HEK293 (cell line): Measurements from ENCODE around the gene TBC1D22A.

Source experiments
- CTCF ChIA-PET: fragments of 350-600 bp; formaldehyde crosslinking; extraction: SDS; loops from one replicate; lab custom pipeline; 2021; ENCODE audit warnings: antibody characterized with exemption; lab: Yijun Ruan, JAX
- POLR2A ChIA-PET: fragments of 300-600 bp; formaldehyde crosslinking; extraction: SDS; loops from one replicate; lab custom pipeline; 2020; ENCODE audit warnings: antibody characterized with exemption, inconsistent platforms; lab: Yijun Ruan, JAX
- H3K27ac ChIP-seq: fragments of 200-500 bp; sonication (Bioruptor generic); 2 replicates; pipeline ENCODE4 v1.5.1; 2014; ENCODE audit warnings: low read depth, low read length, control low read depth, inconsistent platforms; ENCODE audit errors: extremely low read depth
- H3K36me3 ChIP-seq, 2 experiments: fragments of 200-500 bp in 1 of 2; sonication (Bioruptor generic) in 1 of 2; 1 replicate in 1 of 2; 2 replicates in 1 of 2; pipeline ENCODE4 v1.5.1; 2014 to 2017; ENCODE audit warnings: inconsistent platforms in 2 of 2, low read length in 2 of 2; ENCODE audit not compliant: control insufficient read depth in 2 of 2, insufficient read depth in 1 of 2
- H3K4me1 ChIP-seq: fragments of 200-500 bp; sonication (Bioruptor generic); 2 replicates; pipeline ENCODE4 v1.5.1; 2014; ENCODE audit warnings: mild to moderate bottlenecking, low read length, inconsistent platforms; ENCODE audit not compliant: control insufficient read depth, insufficient read depth
- H3K4me3 ChIP-seq: 2 replicates; pipeline ENCODE4 v1.5.1; 2011; ENCODE audit warnings: low read depth, mild to moderate bottlenecking, control low read depth, low read length, moderate library complexity
- H3K9me3 ChIP-seq: fragments of 200-500 bp; sonication (Bioruptor generic); 2 replicates; pipeline ENCODE4 v1.5.1; 2014; ENCODE audit warnings: low read depth, low read length, inconsistent platforms; ENCODE audit not compliant: control insufficient read depth, insufficient read depth
- GLI4 ChIP-seq: fragments of 450-650 bp; formaldehyde crosslinking; IDR thresholded peaks from 2 replicates; pipeline ENCODE4 v1.5.1; 2016; ENCODE audit warnings: missing biosample characterization, missing genetic modification characterization
- SP7 ChIP-seq: fragments of 450-650 bp; formaldehyde crosslinking; IDR thresholded peaks from 2 replicates; pipeline ENCODE4 v1.5.1; 2016; ENCODE audit warnings: missing biosample characterization, missing genetic modification characterization
- WT1 ChIP-seq: fragments of 450-650 bp; formaldehyde crosslinking; IDR thresholded peaks from 2 replicates; pipeline ENCODE4 v1.5.1; 2016; ENCODE audit warnings: missing biosample characterization, missing genetic modification characterization
- ZBTB1 ChIP-seq: fragments of 450-650 bp; formaldehyde crosslinking; IDR thresholded peaks from 2 replicates; pipeline ENCODE4 v1.5.1; 2016; ENCODE audit warnings: missing biosample characterization, missing genetic modification characterization
- ZBTB17 ChIP-seq: fragments of 450-650 bp; formaldehyde crosslinking; IDR thresholded peaks from 2 replicates; pipeline ENCODE4 v1.5.1; 2016; ENCODE audit warnings: missing biosample characterization, missing genetic modification characterization
- ZBTB20 ChIP-seq: fragments of 450-650 bp; formaldehyde crosslinking; IDR thresholded peaks from 2 replicates; pipeline ENCODE4 v1.5.1; 2016; ENCODE audit warnings: missing biosample characterization, missing genetic modification characterization
- ZBTB44 ChIP-seq: fragments of 450-650 bp; IDR thresholded peaks from 2 replicates; pipeline ENCODE4 v1.5.1; 2018; ENCODE audit warnings: missing biosample characterization, mild to moderate bottlenecking, missing genetic modification characterization
- ZBTB6 ChIP-seq: fragments of 450-650 bp; formaldehyde crosslinking; IDR thresholded peaks from 2 replicates; pipeline ENCODE4 v1.5.1; 2017; ENCODE audit warnings: missing biosample characterization, missing genetic modification characterization
- ZIC2 ChIP-seq: fragments of 450-650 bp; formaldehyde crosslinking; IDR thresholded peaks from 2 replicates; pipeline ENCODE4 v1.5.1; 2016; ENCODE audit warnings: missing biosample characterization, missing genetic modification characterization
- ZNF350 ChIP-seq: fragments of 450-650 bp; formaldehyde crosslinking; IDR thresholded peaks from 2 replicates; pipeline ENCODE4 v1.5.0; 2017; ENCODE audit warnings: missing biosample characterization, mild to moderate bottlenecking, missing genetic modification characterization
- ZNF366 ChIP-seq: fragments of 450-650 bp; formaldehyde crosslinking; conservative IDR thresholded peaks from 2 replicates; pipeline ENCODE4 v1.5.1; 2016; ENCODE audit warnings: missing biosample characterization, missing genetic modification characterization
- ZNF37A ChIP-seq: fragments of 450-650 bp; IDR thresholded peaks from 2 replicates; pipeline ENCODE4 v1.5.1; 2018; ENCODE audit warnings: missing biosample characterization, missing genetic modification characterization
- ZNF398 ChIP-seq: fragments of 450-650 bp; formaldehyde crosslinking; IDR thresholded peaks from 2 replicates; pipeline ENCODE4 v1.5.1; 2017; ENCODE audit warnings: missing biosample characterization, missing genetic modification characterization
- ZNF610 ChIP-seq: fragments of 450-650 bp; formaldehyde crosslinking; IDR thresholded peaks from 2 replicates; pipeline ENCODE4 v1.5.1; 2016; ENCODE audit warnings: missing biosample characterization, missing genetic modification characterization, borderline replicate concordance
- ZNF629 ChIP-seq: fragments of 450-650 bp; formaldehyde crosslinking; IDR thresholded peaks from 2 replicates; pipeline ENCODE4 v1.5.1; 2017; ENCODE audit warnings: missing biosample characterization, missing genetic modification characterization
- ZNF692 ChIP-seq: fragments of 450-650 bp; formaldehyde crosslinking; IDR thresholded peaks from 2 replicates; pipeline ENCODE4 v1.5.1; 2016; ENCODE audit warnings: missing biosample characterization, missing genetic modification characterization
- TF ChIP-seq, protein P1 (sequence below): fragments of 450-650 bp; formaldehyde crosslinking; IDR thresholded peaks from 2 replicates; pipeline ENCODE4 v1.5.1; 2016; ENCODE audit warnings: missing biosample characterization, missing genetic modification characterization, low read depth
- TF ChIP-seq, protein P2 (sequence below): fragments of 450-650 bp; formaldehyde crosslinking; IDR thresholded peaks from 2 replicates; pipeline ENCODE4 v1.5.1; 2016; ENCODE audit warnings: missing biosample characterization, missing genetic modification characterization
- TF ChIP-seq, protein P3 (sequence below): fragments of 450-650 bp; formaldehyde crosslinking; optimal IDR thresholded peaks from 2 replicates; pipeline ENCODE3; 2016; ENCODE audit warnings: missing biosample characterization, mild to moderate bottlenecking, missing genetic modification characterization

The TBC1D22A gene

DNA sequence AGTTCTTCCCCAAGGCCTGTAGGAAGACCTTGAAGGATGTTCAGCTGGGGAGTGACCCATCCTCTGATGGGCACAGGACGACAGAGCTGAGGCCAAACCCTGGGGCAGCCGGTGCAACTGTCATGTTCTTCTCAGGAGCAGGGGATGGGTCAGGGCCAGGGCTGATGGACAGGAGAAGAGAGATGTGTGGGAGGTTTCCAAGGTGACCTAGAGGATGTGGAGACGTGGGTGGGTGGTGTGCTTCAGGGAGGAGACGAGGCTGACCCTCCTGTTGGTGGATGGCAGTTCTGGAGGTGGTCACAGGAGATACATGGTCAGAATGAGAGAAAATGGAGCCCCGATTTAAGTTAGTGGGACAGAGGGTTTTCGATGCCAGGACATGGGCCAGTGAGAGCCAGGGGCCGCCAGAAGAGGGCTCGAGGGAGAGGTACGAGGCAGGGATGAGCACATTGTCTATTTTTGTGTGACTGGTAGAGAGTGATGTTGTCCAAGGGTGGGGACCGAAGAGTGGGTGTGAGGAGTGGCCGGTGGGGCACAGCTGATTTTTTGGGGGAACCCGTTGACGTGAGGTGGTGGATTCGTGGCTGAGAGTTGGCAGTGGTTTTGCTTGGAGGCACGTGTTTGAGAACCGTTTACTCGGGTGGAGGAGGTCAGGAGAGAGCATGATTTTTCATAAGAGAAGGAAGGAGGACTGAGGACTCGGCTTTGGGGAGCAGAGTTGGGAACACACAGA is 14.6 kb downstream of the TBC1D22A start (continued):
- TF ChIP-seq ZBTB1 (tag by site-specific recombination): no peak
- no peak for TF ChIP-seq GLI4
- TF ChIP-seq, protein P1, sequence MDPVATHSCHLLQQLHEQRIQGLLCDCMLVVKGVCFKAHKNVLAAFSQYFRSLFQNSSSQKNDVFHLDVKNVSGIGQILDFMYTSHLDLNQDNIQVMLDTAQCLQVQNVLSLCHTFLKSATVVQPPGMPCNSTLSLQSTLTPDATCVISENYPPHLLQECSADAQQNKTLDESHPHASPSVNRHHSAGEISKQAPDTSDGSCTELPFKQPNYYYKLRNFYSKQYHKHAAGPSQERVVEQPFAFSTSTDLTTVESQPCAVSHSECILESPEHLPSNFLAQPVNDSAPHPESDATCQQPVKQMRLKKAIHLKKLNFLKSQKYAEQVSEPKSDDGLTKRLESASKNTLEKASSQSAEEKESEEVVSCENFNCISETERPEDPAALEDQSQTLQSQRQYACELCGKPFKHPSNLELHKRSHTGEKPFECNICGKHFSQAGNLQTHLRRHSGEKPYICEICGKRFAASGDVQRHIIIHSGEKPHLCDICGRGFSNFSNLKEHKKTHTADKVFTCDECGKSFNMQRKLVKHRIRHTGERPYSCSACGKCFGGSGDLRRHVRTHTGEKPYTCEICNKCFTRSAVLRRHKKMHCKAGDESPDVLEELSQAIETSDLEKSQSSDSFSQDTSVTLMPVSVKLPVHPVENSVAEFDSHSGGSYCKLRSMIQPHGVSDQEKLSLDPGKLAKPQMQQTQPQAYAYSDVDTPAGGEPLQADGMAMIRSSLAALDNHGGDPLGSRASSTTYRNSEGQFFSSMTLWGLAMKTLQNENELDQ: no peak
- TF ChIP-seq ZNF692: no peak
- 0 out of 2 replicates have a peak, but pooled peaks have one; percentile 25 for TF ChIP-seq ZBTB20 (tag by site-specific recombination)
- TF ChIP-seq ZNF350 (tag by site-specific recombination): no peak

- ChIA-PET POLR2A (interaction anchor here (1.9 kb wide), 1 partner anchor 15 kb away, joined by 10 read pairs; the partner anchor contains the start of gene TBC1D22A), CTCF (interaction anchor here (0.9 to 1.5 kb wide), 2 partner anchors 19 to 21 kb away, joined by 8 to 9 read pairs; no protein-coding TSS in a partner anchor)
- H3K27ac ChIP-seq: no peak overlapping the region
- H3K4me3 ChIP-seq: no peak overlapping the region
- TF ChIP-seq ZNF610 (tag by site-specific recombination): peak; percentile 85; the same call in 1 of the 2 replicates
- peak; percentile 39; the same call in 1 of the 2 replicates for TF ChIP-seq ZBTB6 (tag by site-specific recombination)
- no peak for TF ChIP-seq ZNF629 (tag by site-specific recombination)
- TF ChIP-seq, protein P2, sequence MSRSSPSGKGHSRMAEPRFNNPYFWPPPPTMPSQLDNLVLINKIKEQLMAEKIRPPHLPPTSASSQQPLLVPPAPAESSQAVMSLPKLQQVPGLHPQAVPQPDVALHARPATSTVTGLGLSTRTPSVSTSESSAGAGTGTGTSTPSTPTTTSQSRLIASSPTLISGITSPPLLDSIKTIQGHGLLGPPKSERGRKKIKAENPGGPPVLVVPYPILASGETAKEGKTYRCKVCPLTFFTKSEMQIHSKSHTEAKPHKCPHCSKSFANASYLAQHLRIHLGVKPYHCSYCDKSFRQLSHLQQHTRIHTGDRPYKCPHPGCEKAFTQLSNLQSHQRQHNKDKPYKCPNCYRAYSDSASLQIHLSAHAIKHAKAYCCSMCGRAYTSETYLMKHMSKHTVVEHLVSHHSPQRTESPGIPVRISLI: no peak
- no peak for TF ChIP-seq WT1 (tag by site-specific recombination)
- TF ChIP-seq ZNF398 (tag by site-specific recombination): peak; percentile 34; the same call in 1 of the 2 replicates
- 0 out of 2 replicates have a peak, but pooled peaks have one; percentile 26 for TF ChIP-seq ZBTB44 (tag by site-specific recombination)
- TF ChIP-seq ZIC2 (tag by site-specific recombination): peak; percentile 34; the same call in 1 of the 2 replicates
- TF ChIP-seq ZNF366: peak; percentile 45; the same call in 1 of the 2 replicates
- TF ChIP-seq, protein P3, sequence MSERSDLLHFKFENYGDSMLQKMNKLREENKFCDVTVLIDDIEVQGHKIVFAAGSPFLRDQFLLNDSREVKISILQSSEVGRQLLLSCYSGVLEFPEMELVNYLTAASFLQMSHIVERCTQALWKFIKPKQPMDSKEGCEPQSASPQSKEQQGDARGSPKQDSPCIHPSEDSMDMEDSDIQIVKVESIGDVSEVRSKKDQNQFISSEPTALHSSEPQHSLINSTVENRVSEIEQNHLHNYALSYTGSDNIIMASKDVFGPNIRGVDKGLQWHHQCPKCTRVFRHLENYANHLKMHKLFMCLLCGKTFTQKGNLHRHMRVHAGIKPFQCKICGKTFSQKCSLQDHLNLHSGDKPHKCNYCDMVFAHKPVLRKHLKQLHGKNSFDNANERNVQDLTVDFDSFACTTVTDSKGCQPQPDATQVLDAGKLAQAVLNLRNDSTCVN (tag by site-specific recombination): peak; percentile 30
- 0 out of 2 replicates have a peak, but pooled peaks have one; percentile 28 for TF ChIP-seq SP7 (tag by site-specific recombination)
- peak; percentile 40; the same call in 1 of the 2 replicates for TF ChIP-seq ZBTB17 (tag by site-specific recombination)
- no peak for TF ChIP-seq ZNF37A (tag by site-specific recombination)
- TF ChIP-seq ZBTB20 (tag by site-specific recombination): peak; percentile 8; the same call in 1 of the 2 replicates
- peaks cover 33% of the 10 kb centered on the region for H3K4me1 ChIP-seq
- H3K36me3 ChIP-seq: no peaks in the 10 kb centered on the region
- H3K9me3 ChIP-seq: no peaks in the 10 kb centered on the region
Observed at GRCh38 chr22:46777609-46777970, 15.1 kb downstream of the TBC1D22A start.
